GM21423 (cell line): Measurements from ENCODE around the gene WBP4.
"Not testable (repeated sequence)": the region's sequence is repeated elsewhere in the genome, so short reads cannot be mapped to it uniquely, and the experiment has no call there.

ENCODE experiments used
- ATAC-seq: cut with Tn5 transposase; IDR thresholded peaks from one replicate; pipeline ENCODE4 v1.9.1; 2021; ENCODE audit warnings: mild to moderate bottlenecking, moderate library complexity; ENCODE audit not compliant: unreplicated experiment

Gene WBP4

GRCh38 chr13:41075485-41075884 is 14.2 kb downstream of the WBP4 start:
- no peak for ATAC-seq

GRCh38 chr13:41077475-41077874 is 16.2 kb downstream of the WBP4 start:
- ATAC-seq, result no peak

DNA sequence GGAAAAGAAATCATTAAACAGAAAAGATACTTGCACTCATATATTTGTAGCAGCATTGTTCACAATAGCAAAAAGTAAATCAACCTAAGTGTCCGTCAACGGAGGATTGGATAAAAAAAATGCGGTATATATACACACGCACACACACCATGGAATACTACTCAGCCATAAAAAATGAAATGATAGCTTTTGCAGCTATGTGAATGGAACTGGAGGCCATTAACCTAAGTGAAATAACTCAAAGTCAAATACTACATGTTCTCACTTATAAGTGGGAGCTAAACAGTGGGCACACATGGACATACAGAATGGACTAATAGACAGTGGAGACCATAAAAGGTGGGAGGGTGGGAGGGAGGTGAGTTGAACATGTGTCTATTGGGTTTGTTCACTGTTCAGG is 18.4 kb downstream of the WBP4 start:
- no peak for ATAC-seq

GRCh38 chr13:41085961-41086585 is 24.8 kb downstream of the WBP4 start:
- ATAC-seq, result no peak

- not testable (repeated sequence) for ATAC-seq
Measured at GRCh38 chr13:41095681-41096080, 34.4 kb downstream of the WBP4 start.

DNA sequence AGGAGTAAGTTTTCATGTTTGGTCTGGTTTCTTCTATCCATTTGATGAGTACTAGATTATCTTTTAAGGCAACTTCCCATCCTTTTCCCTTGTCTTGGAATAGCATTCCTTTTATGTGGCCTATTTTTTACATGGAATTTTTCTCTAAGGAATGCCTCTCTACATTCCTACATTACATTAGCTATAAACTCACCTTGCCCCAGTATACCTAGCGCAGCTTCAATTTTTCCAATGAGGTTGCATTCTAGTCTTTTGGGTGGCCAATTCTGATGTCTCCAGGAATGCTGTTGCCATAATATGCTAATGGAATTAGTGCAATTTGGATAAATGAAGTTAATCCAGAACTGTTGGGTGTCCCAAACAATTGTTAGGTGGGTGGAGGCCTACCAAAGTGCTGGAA is 37.5 kb downstream of the WBP4 start:
- no peak for ATAC-seq

DNA sequence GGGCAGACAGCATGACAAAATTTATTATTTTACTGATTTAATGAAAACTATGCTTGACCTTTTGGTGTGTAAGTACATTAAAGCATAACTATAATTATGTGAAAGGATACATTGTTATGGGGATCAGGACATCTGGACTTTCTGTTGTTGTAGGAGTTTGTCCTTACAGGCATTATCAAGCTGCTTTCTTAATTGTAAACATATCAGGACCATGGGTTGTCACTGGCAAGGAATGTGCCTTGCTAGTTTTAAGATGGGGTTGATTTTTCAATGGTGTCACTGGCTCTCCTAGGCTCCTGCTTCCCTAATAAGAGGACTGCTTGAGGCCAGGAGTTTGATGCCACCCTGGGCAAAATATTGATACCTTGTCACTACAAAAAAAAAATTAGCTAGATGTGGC is 38.7 kb downstream of the WBP4 start:
- ATAC-seq, result no peak

DNA sequence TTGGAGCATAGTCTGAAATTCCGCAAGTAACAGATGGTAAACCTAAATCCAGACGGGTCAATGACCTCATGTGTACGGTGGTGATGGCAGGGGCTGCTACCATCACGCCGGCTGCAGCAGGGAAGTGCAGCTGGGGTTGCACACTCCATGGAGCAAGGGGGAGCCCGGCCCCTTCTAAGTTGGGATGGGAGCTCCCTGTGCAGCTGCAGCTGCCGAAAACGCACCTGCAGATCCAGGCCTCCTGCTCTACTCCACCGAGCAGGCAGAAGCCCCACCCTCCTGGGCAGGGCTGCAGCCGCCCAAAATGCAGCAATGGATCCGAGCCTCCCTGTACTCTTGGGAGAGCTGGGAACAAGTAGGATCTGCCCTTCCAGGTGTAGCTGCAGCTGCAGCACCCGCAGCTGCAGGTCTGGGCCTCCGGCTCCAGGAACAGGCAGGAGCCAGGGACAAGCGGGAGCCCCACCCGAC is 45.8 kb downstream of the WBP4 start:
- no peak for ATAC-seq

DNA sequence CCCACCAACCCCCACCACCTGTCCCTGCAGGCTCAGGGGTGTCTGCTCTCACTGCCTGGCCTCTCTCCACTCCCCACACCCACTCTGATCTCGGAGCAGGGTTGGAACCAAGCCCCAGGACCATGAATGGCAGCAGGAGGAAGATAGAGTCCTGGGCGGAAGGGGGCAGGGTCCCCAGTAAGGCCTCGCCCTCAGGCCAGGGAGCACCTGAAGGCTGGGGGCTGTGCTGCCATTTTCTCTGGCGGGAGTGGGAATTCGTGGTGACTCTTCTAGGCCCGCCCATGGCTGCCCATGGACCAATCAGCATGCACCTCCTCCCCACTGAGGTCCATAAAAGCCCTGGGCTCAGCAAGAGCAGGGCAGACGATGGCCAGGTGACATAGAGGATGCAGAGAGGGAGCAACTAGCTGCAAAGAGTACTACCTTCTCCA is 46.3 kb downstream of the WBP4 start:
- no peak for ATAC-seq

DNA sequence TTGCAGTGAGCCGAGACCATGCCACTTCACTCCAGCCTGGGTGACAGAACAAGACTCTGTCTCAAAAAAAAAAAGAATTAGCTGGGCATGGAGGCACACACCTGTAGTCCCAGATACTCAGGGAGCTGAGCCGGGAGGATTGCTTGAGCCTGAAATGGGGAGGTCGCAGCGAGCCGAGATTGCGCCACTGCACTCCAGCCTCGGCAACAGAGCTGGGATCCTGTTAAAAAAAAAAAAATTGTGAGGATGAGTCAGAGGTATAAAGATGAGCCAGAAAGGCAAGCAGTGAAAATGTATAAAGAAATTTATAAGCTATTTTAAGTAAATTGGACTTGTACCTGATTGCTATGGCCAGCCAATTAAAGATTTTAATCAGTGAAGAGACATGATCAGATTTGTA is 50.1 kb downstream of the WBP4 start:
- no peak for ATAC-seq

- ATAC-seq, result no peak
Measured at GRCh38 chr13:41117869-41118268, 56.6 kb downstream of the WBP4 start.

DNA sequence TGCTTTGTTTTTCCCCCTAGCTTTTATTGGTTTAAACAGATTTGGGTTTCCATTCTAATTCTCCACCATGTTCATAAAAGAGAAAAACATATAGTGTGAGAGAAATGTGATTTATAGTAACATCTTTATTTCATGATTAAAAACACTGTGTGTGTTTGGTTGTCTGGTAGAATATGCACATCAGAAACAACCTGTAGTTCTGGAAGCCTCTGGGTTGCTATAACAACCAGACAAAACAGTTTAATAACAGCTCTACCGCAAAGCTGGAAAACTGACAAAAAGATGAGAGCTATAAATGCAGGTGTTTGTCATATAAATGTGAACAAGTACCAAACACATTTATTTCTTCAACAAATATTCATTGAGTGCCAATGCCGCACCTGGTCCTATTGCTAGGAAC is 61.5 kb downstream of the WBP4 start:
- ATAC-seq, result no peak

DNA sequence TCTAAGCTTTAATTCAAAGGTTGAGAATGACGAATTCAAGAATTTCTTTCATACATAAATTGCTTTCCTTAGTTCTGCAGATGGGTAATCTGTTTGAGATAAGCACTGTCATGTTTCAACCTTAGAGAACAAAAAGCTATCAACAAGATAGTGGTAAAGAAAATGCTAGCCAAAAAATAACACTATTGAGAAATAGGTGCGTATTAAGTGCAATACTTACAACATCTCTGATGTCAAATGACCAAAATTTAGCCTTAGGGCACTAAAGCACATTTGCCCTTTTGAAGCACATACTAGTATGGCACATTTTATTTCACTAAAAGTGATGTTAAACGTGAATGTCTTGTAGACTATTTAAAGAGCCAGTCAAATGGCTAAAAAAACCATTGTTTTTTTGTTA is 66.4 kb downstream of the WBP4 start:
- no peak for ATAC-seq

GRCh38 chr13:41130356-41130755 is 69.0 kb downstream of the WBP4 start:
- no peak for ATAC-seq

DNA sequence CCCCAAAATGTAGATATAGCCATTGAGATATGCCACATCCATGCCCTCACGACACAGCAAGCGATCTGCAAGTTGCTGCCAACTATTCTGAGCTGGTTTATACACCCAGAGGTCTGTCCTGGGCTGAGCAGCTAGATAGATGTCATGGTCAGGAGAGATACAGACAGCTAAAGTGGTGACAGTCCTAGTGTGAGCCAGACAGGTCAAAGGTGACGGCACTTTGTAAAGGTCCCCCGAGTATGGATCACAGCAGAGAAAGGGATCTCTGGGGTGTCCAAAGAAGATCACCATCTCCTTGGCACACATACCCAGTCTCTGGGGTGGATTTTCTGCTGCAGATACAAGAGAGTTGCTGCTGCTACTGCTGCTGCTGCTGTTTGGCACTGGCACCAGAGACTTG is 69.9 kb downstream of the WBP4 start:
- ATAC-seq, result not testable (repeated sequence)

DNA sequence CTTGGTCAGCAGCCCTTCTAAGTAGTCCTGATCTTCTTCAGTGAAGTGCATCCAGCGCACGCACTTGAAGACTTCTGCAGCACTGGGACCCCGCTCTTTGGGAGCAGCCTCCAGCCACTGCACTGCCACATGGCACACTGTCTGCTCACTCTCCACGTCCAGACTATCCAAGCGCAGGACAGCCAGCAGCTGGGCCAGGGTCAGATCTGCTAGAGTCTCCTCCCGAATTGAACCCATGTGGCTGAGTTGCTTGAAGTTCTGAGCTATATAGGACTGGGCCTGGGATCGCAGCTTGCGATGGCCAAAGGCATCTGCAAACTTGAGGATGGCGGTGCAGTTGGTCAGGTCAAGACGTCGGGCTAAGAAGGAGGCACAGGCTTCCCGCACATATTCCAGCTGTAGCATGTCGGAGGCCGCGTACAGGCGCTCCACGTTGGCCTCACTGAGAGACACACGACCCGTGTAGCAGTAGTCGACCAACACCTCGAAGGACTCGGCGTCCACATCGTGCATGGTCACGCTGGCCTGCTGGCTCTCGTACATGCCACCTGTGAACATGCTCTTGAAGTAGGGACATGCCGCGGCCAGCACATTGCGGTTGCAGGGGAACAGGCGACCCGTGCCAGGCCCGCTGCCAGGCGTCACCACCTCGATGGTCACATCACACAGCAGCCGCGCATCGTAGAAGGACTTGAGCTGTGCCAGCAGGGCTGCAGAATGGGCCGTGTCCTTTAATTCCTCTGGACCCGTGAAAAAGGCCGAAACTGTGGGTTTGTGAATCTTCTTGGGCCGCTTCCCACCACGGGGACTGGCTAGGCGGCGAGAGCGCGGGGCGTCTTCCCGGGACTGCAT is 70.6 kb downstream of the WBP4 start:
- peak; percentile 17 for ATAC-seq

DNA sequence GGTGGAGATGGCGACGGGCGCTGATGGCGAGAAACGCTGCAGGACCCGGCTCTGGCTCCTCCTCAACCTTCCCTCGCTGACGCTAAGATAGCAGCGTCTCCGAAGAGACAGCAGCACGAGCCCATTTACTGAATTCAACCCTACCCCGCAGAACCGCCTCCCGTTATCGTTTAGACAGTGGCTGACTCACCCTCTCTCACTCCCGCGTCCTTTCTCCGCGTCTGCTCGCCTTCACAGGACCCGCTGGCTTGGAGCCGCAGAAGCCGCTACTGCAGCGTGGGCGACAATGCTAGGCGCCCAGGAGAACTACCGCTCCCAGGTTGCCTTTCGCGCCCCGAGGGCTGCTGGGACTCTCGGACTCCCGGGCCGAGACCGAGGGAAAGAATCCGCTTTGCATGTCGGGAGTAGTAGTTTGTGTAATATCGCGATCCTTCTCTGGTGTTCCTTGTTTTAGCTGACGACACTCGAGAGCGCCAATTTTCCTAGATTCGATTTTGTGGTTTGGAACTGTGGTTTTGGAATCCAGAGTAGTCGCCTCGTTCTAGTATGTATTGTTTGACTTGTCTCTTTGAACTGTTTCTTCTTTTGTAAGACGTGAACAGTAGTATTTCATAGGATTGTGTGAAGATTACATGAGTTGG is 71.3 kb downstream of the WBP4 start, which contains the start of gene KBTBD6:
KBTBD6 (minus strand) TSS at position 291 of the 641 bp plus-strand sequence. CDS start 291 bp downstream, outside the sequence.
- peak; percentile 96 for ATAC-seq
